Left lobe of liver (tissue), 2 donors: Measurements from ENCODE around the gene IL18BP. TPM values are rescaled to one million over a fixed set of nuclear protein-coding genes. Genes with fewer than 3 reads are reported as not detected.
A peak's percentile ranks its signal among the peaks of the same experiment; 100 is the strongest.

Experiments used
- ATAC-seq: fragments of 200-7000 bp; cut with Tn5 transposase; one replicate; pipeline ENCODE4 v1.9.1; 2020; ENCODE audit warnings: mild to moderate bottlenecking, moderate library complexity
- DNase-seq: peaks from one replicate; pipeline ENCODE4 v3.0.0-alpha.2; 2020; ENCODE audit warnings: low spot score
- total RNA-seq: library from RNA; stranded (reverse); gene quantifications from one replicate; pipeline ENCODE4 v1.2.1, GENCODE V29; 2021
- donor health status: DM: no; HTN: no; CAD: no; lungs with moderate emphysema.
- donor health status: DM: no; HTN: yes; CAD: no.

IL18BP gene
- total RNA-seq, 1 donor from 2014 or later: 3.0 TPM

DNA sequence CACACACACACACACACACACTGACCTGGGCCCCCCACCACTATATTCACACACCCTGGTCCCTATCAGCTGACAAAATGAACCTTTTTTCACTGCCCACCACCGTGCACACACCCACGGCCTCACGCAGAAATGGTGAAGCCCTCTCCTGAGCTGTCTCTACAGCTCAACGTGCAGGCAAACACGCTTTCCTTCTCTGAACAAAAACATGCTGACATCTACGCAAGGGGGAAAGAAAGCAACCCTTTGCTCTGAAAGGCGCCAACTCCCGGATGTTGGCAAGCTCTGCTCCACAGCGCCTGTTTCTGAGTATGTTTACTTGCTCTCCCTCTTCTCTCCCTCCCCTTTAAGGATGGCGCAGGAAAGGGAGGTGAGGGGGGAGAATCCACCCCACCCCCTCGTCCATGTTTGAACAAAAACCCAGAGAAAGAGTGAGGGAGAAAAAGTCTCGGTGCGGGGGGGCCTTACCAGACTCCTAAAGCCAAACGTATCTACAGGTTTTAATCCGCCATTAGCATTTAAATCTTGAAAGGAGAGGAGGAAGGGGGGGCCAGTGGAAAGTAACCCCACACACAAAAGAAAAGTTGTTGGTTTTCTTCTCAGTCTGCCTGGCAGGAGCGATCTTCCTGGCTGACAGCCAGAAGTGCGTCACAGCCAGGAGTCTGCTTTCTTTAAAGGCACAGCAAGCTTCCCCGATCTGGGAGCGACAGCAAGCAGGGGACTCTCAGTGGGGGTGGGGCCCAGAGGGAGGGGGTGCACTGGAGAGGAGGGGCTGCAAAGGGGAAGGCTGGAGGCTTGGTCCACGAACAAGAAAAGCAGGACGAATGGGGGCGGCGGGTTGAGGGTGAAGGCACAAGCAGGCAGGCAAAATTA lies 42.0 kb downstream of the IL18BP start:
- ATAC-seq: peak; percentile 76

DNA sequence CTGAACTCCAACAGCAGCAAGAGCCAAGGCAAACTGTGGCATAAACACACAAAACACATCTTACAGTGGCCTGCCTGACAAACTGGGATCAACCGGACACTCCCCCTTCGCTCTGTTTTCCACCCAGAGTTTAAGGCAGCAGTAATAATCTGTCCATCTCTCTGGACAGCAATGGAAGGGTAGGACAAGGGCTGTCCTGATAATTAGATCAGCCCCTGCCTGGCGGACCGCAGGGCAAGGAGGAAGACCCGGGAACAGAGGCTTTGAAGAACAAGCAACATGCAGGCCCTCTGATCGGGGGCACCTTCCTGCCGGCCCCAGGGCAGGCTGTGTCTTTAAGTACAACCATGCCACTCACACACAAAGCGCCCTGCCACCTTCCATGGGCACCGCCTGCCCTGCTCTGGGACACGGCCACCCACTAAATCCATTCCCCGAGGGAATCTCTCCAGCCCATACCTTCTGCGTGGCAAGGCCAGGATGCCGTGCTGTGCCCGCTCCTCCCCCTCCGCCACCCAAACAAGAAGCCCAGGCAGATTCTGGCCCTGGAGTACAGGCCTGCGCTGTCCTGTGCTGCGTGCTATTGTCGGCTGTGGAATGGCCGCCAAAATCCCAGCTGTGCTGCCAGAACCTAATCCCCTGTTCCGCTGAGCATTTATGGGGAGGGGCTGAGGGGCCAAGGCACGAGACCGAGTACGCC lies 42.8 kb downstream of the IL18BP start:
- DNase-seq (peak; percentile 79), ATAC-seq (peak; percentile 77)

More for the DNA sequence above, 42.0 kb downstream of the IL18BP start:
- peak; percentile 92 for DNase-seq

DNA sequence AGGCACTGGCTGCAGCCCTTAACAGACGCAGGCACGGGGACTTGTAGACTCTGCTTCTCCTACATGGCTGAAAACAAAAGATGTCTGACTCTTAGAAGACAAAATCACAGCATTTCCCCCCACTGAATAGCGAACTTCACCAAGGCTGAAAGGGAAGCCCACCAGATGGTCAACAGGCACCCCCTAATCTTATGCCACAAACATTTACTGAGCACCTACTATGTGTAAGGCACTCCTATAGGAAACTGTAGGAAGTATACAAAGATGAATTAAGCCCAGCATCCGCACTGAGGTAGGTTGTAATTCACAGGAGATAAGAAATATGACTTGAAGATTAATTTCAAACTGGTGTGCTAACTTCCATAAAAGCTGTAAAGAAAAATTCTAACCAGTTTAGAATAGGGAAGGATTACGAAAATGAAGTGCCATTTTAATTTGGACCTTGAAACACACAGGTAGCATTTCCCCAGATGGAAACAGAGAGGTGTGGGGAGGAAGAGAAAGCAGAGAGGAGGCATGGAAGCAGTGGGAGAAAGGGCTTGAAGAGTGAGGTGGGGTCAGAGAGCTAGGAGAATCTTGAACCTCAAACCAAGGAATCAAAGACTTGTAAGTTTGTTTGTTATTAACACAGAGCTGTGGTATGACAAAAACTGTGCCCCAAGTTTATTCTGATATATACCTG lies 43.5 kb downstream of the IL18BP start:
- no peak for DNase-seq
- no peak for ATAC-seq

DNA sequence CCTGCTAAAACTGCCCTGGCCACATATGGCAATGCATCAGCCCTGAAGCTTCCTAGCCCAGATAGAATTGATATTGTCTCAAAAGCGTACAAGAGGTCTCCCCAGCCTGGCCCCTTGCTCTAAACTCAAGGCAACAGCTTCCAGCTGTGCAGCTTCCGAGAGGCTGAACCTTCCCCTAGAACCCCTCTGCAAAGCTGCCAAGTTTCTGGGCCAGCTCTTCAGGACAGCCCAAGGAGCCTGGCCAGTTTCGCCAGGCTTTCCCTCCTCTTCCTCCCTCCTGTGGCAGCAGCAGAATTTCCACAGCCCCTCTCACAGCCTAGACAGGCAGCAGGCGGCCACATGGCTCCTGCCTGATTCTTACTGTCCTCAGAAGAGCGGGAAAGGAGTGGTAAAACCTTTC lies 47.1 kb downstream of the IL18BP start:
- no peak for DNase-seq
- ATAC-seq: no peak

DNA sequence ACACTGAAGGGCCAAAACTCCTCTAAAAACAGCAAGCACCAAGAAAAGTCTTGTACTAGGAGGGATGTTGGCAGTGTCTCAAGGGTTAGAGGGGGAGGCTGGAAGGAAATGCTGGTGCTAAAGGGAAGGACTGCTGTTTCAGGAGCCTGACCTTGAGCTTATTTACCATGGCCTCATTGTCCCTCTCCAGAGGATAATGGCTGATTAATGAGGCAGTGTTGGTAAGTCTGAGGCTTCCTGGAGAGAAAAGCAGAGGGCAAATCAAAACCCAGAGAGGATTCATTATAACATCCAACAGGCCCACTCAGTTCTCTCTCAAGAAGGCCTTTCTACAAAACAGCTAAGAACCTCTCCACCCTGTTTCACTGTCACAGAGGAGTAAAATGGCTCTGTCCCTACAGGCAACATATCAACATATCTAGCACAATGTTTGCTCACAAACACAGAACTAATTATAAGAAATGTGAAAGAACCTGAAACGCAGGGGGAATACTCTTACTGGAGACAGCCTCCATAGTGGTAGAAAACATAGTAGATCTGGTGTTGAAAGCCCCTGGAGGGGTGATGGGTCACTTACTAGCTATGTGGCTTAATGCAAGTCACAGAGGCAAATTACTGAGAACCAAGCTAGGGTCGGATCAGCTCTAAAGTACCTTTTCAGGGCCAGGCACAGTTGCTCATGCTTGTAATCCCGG lies 50.2 kb downstream of the IL18BP start:
- DNase-seq: no peak
- peak; percentile 56 for ATAC-seq

Other genes starting within 250 kb of the IL18BP start
- not detected for gene DEFB108B, start 165.7 kb upstream of the IL18BP start, total RNA-seq
- not detected for gene DEFB131B, start 120.5 kb upstream of the IL18BP start, total RNA-seq
- gene XNDC1N, start 70.3 kb upstream of the IL18BP start, total RNA-seq: 3.4 TPM
- gene RNF121, start 69.9 kb upstream of the IL18BP start, total RNA-seq: 18.5 TPM
- 59.0 TPM for gene NUMA1, start 81.6 kb downstream of the IL18BP start, total RNA-seq
- gene LRRC51, start 81.9 kb downstream of the IL18BP start, total RNA-seq: 7.6 TPM
- gene LAMTOR1, start 104.4 kb downstream of the IL18BP start, total RNA-seq: 32.5 TPM
- gene TOMT, start 107.0 kb downstream of the IL18BP start, total RNA-seq: 0.43 TPM
- 17.8 TPM for gene ANAPC15, start 113.8 kb downstream of the IL18BP start, total RNA-seq
- 0.81 TPM for gene FOLR3, start 136.8 kb downstream of the IL18BP start, total RNA-seq
- gene FOLR1, start 193.2 kb downstream of the IL18BP start, total RNA-seq: not detected
- 5.8 TPM for gene FOLR2, start 217.9 kb downstream of the IL18BP start, total RNA-seq
- 56.3 TPM for gene INPPL1, start 225.9 kb downstream of the IL18BP start, total RNA-seq
- not detected for gene PHOX2A, start 245.3 kb downstream of the IL18BP start, total RNA-seq